HepG2 (cell line): Measurements from ENCODE around the gene SERPINB1. TPM values are rescaled to one million over a fixed set of nuclear protein-coding genes. Genes with fewer than 3 reads are reported as not detected.
A peak's percentile ranks its signal among the peaks of the same experiment; 100 is the strongest.

ENCODE experiments used
- ATM ChIP-seq: fragments of 450-650 bp; IDR thresholded peaks from 2 replicates; pipeline ENCODE4 v1.7.1; 2017; ENCODE audit warnings: mild to moderate bottlenecking, borderline replicate concordance
- FLYWCH1 ChIP-seq: sonication (generic); formaldehyde crosslinking; IDR thresholded peaks from 2 replicates; pipeline ENCODE4 v1.8.1; 2023; ENCODE audit warnings: mild to moderate bottlenecking, missing genetic modification reagents
- GATA4 ChIP-seq: sonication (generic); IDR thresholded peaks from 2 replicates; pipeline ENCODE4 v1.6.1; 2016; ENCODE audit warnings: antibody characterized with exemption, low read depth, borderline replicate concordance
- GZF1 ChIP-seq: sonication (generic); formaldehyde crosslinking; IDR thresholded peaks from 2 replicates; pipeline ENCODE4 v1.5.1; 2020; ENCODE audit warnings: mild to moderate bottlenecking, missing genetic modification reagents
- IKZF4 ChIP-seq: sonication (generic); formaldehyde crosslinking; IDR thresholded peaks from 2 replicates; pipeline ENCODE4 v1.5.1; 2020; ENCODE audit warnings: borderline replicate concordance, mild to moderate bottlenecking, low read depth, missing genetic modification reagents; ENCODE audit errors: not compliant biosample characterization
- MED13 ChIP-seq: sonication (generic); formaldehyde crosslinking; IDR thresholded peaks from 2 replicates; pipeline ENCODE4 v1.5.0; 2020; ENCODE audit warnings: missing genetic modification reagents
- MXI1 ChIP-seq: IDR thresholded peaks from 3 replicates; pipeline ENCODE4 v1.6.1; 2012; ENCODE audit warnings: low read depth, low read length, inconsistent platforms, borderline replicate concordance
- NR3C1 ChIP-seq: sonication (generic); formaldehyde crosslinking; IDR thresholded peaks from 2 replicates; pipeline ENCODE4 v1.4.0; 2020; ENCODE audit warnings: missing genetic modification reagents
- RAD21 ChIP-seq: fragments of 450-650 bp; formaldehyde crosslinking; IDR thresholded peaks from 2 replicates; pipeline ENCODE4 v1.5.0; 2020; ENCODE audit warnings: mild to moderate bottlenecking
- RFX5 ChIP-seq: IDR thresholded peaks from 2 replicates; pipeline ENCODE4 v1.6.1; 2011; ENCODE audit warnings: low read depth, low read length, improper control_type of control experiment
- SIN3A ChIP-seq: IDR thresholded peaks from 2 replicates; pipeline ENCODE4 v1.6.1; 2011; ENCODE audit warnings: low read depth, mild to moderate bottlenecking, control low read depth, low read length, borderline replicate concordance
- SMAD3 ChIP-seq: sonication (generic); formaldehyde crosslinking; IDR thresholded peaks from 2 replicates; pipeline ENCODE4 v1.4.0; 2020; ENCODE audit warnings: missing genetic modification reagents
- SOX6 ChIP-seq, 2 experiments: fragments of 450-650 bp in 1 of 2; sonication (generic) in 1 of 2; formaldehyde crosslinking in 1 of 2; IDR thresholded peaks; 2 replicates each; pipeline versions ENCODE4 v1.4.0 to v1.6.1; 2017 to 2020; ENCODE audit warnings: antibody characterized with exemption in 1 of 2, mild to moderate bottlenecking in 1 of 2, missing genetic modification reagents in 1 of 2
- TGIF2 ChIP-seq: IDR thresholded peaks from 2 replicates; pipeline ENCODE4 v1.6.1; 2016; ENCODE audit warnings: control low read depth, missing compliant biosample characterization
- ZNF12 ChIP-seq: sonication (generic); formaldehyde crosslinking; IDR thresholded peaks from 2 replicates; pipeline ENCODE4 v1.5.0; 2020; ENCODE audit warnings: missing genetic modification reagents
- ZNF207 ChIP-seq: fragments of 450-650 bp; IDR thresholded peaks from 2 replicates; pipeline ENCODE4 v1.6.1; 2016; ENCODE audit warnings: antibody characterized with exemption, borderline replicate concordance
- ZNF224 ChIP-seq: sonication (generic); formaldehyde crosslinking; IDR thresholded peaks from 2 replicates; pipeline ENCODE4 v1.5.0; 2020; ENCODE audit warnings: mild to moderate bottlenecking, missing genetic modification reagents
- ZNF430 ChIP-seq: sonication (generic); formaldehyde crosslinking; IDR thresholded peaks from 2 replicates; pipeline ENCODE4 v1.9.0; 2021; ENCODE audit warnings: mild to moderate bottlenecking, missing genetic modification reagents
- ZNF558 ChIP-seq: sonication (generic); formaldehyde crosslinking; IDR thresholded peaks from 2 replicates; pipeline ENCODE4 v1.9.0; 2022; ENCODE audit warnings: mild to moderate bottlenecking, missing genetic modification reagents, borderline replicate concordance
- polyA plus RNA-seq, 8 experiments: library from polyadenylated mRNA; depleted of rRNA in 3 of 8; stranded (reverse) in 7 of 8; unstranded in 1 of 8; fragments of >200 nt; fragmentation: Illumina TruSeq in 4 of 8; extraction: Trizol in 4 of 8; gene quantifications; 2 replicates each; pipeline versions ENCODE4 v1.2.1 to v1.2.3, GENCODE V29; 2011 to 2016; ENCODE audit warnings: low read depth in 4 of 8, missing spikeins in 1 of 8, mixed read lengths in 1 of 8; ENCODE audit not compliant: insufficient read depth in 1 of 8
- total RNA-seq, 5 experiments: library from RNA; depleted of rRNA; stranded (reverse); fragments of >200 nt; fragmentation: Illumina TruSeq; extraction: Trizol; gene quantifications; 2 replicates each; pipeline ENCODE4 v1.2.3, GENCODE V29; 2016; ENCODE audit warnings: low read depth in 1 of 5
- TF ChIP-seq, protein P1 (sequence below): sonication (generic); formaldehyde crosslinking; IDR thresholded peaks from 2 replicates; pipeline ENCODE4 v1.4.0; 2020; ENCODE audit warnings: missing genetic modification reagents, mild to moderate bottlenecking, borderline replicate concordance
- TF ChIP-seq, protein P2 (sequence below): sonication (generic); formaldehyde crosslinking; IDR thresholded peaks from 2 replicates; pipeline ENCODE4 v1.4.0; 2020; ENCODE audit warnings: mild to moderate bottlenecking, missing genetic modification reagents
- TF ChIP-seq, protein P3 (sequence below), 2 experiments: fragments of 450-650 bp in 1 of 2; sonication (generic) in 1 of 2; formaldehyde crosslinking; IDR thresholded peaks; 2 replicates each; pipeline versions ENCODE4 v1.5.0 to v1.8.0; 2020 to 2022; ENCODE audit warnings: mild to moderate bottlenecking in 1 of 2, missing genetic modification reagents in 1 of 2
- TF ChIP-seq, protein P4 (sequence below): sonication (generic); formaldehyde crosslinking; IDR thresholded peaks from 2 replicates; pipeline ENCODE4 v1.5.1; 2020; ENCODE audit warnings: mild to moderate bottlenecking, moderate library complexity, missing genetic modification reagents

Gene SERPINB1
- total and polyA plus RNA-seq, 2 of the 13 experiments (the other 11 are each of a cell fraction or from before 2014, with no cell fraction given) = 41.4 to 60.5 TPM

DNA sequence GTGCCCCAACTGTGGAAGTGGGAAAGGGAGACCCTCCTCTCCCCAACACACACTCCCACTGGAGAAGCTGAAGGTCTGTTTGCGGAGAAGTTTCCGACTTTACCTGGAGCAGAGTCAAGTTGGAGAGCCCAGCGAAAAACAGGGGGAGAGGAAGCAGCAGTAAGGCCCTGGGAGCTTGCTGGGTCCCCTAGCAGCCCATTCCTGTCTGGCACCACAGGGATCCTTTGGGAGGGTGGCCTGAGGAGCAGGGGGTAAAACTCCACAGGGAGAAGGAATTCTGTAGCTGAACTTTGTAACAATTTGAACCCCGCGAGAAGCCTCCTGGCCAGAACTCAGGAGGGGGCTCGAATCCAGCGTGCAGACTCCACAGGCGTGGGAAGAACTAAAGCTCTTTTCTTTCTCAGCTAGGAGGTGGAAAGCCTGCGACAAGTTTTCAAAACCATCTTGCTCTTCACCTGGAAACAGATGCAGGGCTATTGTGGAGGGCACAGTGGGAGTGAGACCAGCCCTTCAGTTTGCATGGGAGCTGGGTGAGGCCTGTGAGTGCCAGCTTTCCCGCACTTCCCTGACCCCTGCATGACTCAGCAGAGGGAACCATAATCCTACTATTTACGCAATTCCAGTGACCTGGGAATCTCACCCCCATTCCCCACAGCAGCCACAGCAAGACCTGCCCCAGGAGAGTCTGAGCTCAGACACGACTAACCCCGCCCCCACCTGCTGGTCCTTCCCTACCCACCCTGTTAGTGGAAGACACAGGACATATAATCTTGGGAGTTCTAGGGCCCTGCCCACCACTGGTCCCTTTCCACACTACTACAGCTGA lies 35.6 kb upstream of the SERPINB1 start (continued):
- TF ChIP-seq ZNF207 = no peak
- TF ChIP-seq, protein P1, sequence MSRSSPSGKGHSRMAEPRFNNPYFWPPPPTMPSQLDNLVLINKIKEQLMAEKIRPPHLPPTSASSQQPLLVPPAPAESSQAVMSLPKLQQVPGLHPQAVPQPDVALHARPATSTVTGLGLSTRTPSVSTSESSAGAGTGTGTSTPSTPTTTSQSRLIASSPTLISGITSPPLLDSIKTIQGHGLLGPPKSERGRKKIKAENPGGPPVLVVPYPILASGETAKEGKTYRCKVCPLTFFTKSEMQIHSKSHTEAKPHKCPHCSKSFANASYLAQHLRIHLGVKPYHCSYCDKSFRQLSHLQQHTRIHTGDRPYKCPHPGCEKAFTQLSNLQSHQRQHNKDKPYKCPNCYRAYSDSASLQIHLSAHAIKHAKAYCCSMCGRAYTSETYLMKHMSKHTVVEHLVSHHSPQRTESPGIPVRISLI (CRISPR knock-in tag) = no peak
- TF ChIP-seq ZNF224 = no peak
- no peak for TF ChIP-seq MED13 (CRISPR knock-in tag)
- TF ChIP-seq, protein P2, sequence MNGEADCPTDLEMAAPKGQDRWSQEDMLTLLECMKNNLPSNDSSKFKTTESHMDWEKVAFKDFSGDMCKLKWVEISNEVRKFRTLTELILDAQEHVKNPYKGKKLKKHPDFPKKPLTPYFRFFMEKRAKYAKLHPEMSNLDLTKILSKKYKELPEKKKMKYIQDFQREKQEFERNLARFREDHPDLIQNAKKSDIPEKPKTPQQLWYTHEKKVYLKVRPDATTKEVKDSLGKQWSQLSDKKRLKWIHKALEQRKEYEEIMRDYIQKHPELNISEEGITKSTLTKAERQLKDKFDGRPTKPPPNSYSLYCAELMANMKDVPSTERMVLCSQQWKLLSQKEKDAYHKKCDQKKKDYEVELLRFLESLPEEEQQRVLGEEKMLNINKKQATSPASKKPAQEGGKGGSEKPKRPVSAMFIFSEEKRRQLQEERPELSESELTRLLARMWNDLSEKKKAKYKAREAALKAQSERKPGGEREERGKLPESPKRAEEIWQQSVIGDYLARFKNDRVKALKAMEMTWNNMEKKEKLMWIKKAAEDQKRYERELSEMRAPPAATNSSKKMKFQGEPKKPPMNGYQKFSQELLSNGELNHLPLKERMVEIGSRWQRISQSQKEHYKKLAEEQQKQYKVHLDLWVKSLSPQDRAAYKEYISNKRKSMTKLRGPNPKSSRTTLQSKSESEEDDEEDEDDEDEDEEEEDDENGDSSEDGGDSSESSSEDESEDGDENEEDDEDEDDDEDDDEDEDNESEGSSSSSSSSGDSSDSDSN (CRISPR knock-in tag) = no peak
- no peak for TF ChIP-seq IKZF4
- no peak for TF ChIP-seq RAD21 (CRISPR knock-in tag)
- TF ChIP-seq SMAD3 (CRISPR knock-in tag) = no peak
- no peak for TF ChIP-seq NR3C1
- TF ChIP-seq TGIF2 = peak; percentile 75; the same call in 1 of the 2 replicates
- no peak for TF ChIP-seq SOX6 (IDR thresholded peaks at IDR 0.05)
- 0 out of 2 replicates have a peak, but pooled peaks have one; percentile 31 for TF ChIP-seq SOX6 (CRISPR knock-in tag; IDR thresholded peaks at IDR 0.05)
- TF ChIP-seq GZF1 (CRISPR knock-in tag) = no peak
- peak; percentile 41; the same call in 1 of the 2 replicates for TF ChIP-seq ZNF558
- TF ChIP-seq, protein P3, sequence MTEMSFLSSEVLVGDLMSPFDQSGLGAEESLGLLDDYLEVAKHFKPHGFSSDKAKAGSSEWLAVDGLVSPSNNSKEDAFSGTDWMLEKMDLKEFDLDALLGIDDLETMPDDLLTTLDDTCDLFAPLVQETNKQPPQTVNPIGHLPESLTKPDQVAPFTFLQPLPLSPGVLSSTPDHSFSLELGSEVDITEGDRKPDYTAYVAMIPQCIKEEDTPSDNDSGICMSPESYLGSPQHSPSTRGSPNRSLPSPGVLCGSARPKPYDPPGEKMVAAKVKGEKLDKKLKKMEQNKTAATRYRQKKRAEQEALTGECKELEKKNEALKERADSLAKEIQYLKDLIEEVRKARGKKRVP (CRISPR knock-in tag; IDR thresholded peaks at IDR 0.05) = no peak
- no peak for TF ChIP-seq ATM
- TF ChIP-seq GATA4 = no peak
- no peak for TF ChIP-seq ZNF430 (CRISPR knock-in tag)
- TF ChIP-seq, protein P4, sequence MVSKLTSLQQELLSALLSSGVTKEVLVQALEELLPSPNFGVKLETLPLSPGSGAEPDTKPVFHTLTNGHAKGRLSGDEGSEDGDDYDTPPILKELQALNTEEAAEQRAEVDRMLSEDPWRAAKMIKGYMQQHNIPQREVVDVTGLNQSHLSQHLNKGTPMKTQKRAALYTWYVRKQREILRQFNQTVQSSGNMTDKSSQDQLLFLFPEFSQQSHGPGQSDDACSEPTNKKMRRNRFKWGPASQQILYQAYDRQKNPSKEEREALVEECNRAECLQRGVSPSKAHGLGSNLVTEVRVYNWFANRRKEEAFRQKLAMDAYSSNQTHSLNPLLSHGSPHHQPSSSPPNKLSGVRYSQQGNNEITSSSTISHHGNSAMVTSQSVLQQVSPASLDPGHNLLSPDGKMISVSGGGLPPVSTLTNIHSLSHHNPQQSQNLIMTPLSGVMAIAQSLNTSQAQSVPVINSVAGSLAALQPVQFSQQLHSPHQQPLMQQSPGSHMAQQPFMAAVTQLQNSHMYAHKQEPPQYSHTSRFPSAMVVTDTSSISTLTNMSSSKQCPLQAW (CRISPR knock-in tag) = peak; percentile 53; the same call in 1 of the 2 replicates
- no peak; the same call in 2 of the 3 replicates for TF ChIP-seq MXI1
- 0 out of 2 replicates have a peak, but pooled peaks have one; percentile 56 for TF ChIP-seq ZNF12 (CRISPR knock-in tag)
- TF ChIP-seq RFX5 = 0 out of 2 replicates have a peak, but pooled peaks have one; percentile 7
- peak; percentile 51; the same call in 1 of the 2 replicates for TF ChIP-seq SIN3A
- no peak for TF ChIP-seq FLYWCH1 (CRISPR knock-in tag)
